RWPE2 (cell line): ENCODE results near the gene IL17C.

Experiments used
- ATAC-seq: fragments of 200-7000 bp; cut with Tn5 transposase; 3 replicates; pipeline ENCODE4 v1.9.1; 2021; ENCODE audit warnings: low read depth
- DNase-seq: peaks from one replicate; pipeline ENCODE4 v3.0.0-alpha.2; 2020; ENCODE audit warnings: low spot score
- H3K27ac ChIP-seq: fragments of 450-650 bp; 2 replicates; pipeline ENCODE4 v1.5.1; 2017; ENCODE audit warnings: mild to moderate bottlenecking; ENCODE audit not compliant: poor library complexity, severe bottlenecking
- H3K27me3 ChIP-seq: fragments of 250-450 bp; sonication (Bioruptor Pico); 2 replicates; pipeline ENCODE4 v1.5.1; 2021; ENCODE audit warnings: mild to moderate bottlenecking, moderate library complexity; ENCODE audit not compliant: insufficient read depth, poor library complexity, severe bottlenecking
- H3K36me3 ChIP-seq: fragments of 250-450 bp; sonication (Bioruptor Pico); 2 replicates; pipeline ENCODE4 v1.5.1; 2020; ENCODE audit warnings: low read depth, mild to moderate bottlenecking, moderate library complexity
- H3K4me1 ChIP-seq: fragments of 250-450 bp; sonication (Bioruptor Pico); 2 replicates; pipeline ENCODE4 v1.5.1; 2021; ENCODE audit warnings: mild to moderate bottlenecking, moderate library complexity; ENCODE audit not compliant: insufficient read depth, poor library complexity, severe bottlenecking
- H3K4me3 ChIP-seq: fragments of 250-450 bp; sonication (Bioruptor Pico); 2 replicates; pipeline ENCODE4 v1.5.1; 2021; ENCODE audit warnings: mild to moderate bottlenecking, moderate library complexity; ENCODE audit not compliant: severe bottlenecking
- H3K9me3 ChIP-seq: fragments of 250-450 bp; sonication (Bioruptor Pico); 2 replicates; pipeline ENCODE4 v1.5.1; 2021; ENCODE audit warnings: mild to moderate bottlenecking, moderate library complexity; ENCODE audit not compliant: severe bottlenecking
- CTCF ChIP-seq: fragments of 450-650 bp; IDR thresholded peaks from one replicate; pipeline ENCODE4 v1.5.1; 2017; ENCODE audit warnings: mild to moderate bottlenecking, moderate library complexity; ENCODE audit not compliant: poor library complexity, severe bottlenecking

The IL17C gene

GRCh38 chr16:88617268-88618031, 20.9 kb upstream of the IL17C start:
- ATAC-seq (no peak), DNase-seq (no peak)
- Histone ChIP-seq H3K27me3 (no peaks in the 10 kb centered on the region), H3K4me1 (no peaks in the 10 kb centered on the region), H3K36me3 (peaks cover 35% of the 10 kb centered on the region), H3K27ac (no peak overlapping the region), H3K4me3 (no peak overlapping the region), H3K9me3 (no peaks in the 10 kb centered on the region)
- TF ChIP-seq CTCF, result no peak

GRCh38 chr16:88618182-88618955, 20.0 kb upstream of the IL17C start:
- no peaks in the 10 kb centered on the region for H3K4me1 ChIP-seq
- no peaks in the 10 kb centered on the region for H3K9me3 ChIP-seq
- no peak overlapping the region for H3K27ac ChIP-seq
- H3K27me3 ChIP-seq, result no peaks in the 10 kb centered on the region
- DNase-seq (no peak), ATAC-seq (no peak)
- no peak for TF ChIP-seq CTCF
- H3K36me3 ChIP-seq, result peaks cover 36% of the 10 kb centered on the region
- no peak overlapping the region for H3K4me3 ChIP-seq

- H3K36me3 ChIP-seq, result peaks cover 43% of the 10 kb centered on the region
- H3K27me3 ChIP-seq, result no peaks in the 10 kb centered on the region
- no peak for DNase-seq
- no peak overlapping the region for H3K27ac ChIP-seq
- no peak for ATAC-seq
- no peaks in the 10 kb centered on the region for H3K9me3 ChIP-seq
- no peak for TF ChIP-seq CTCF
- no peaks in the 10 kb centered on the region for H3K4me1 ChIP-seq
- H3K4me3 ChIP-seq, result no peak overlapping the region
These were observed 19.3 kb upstream of the IL17C start for GRCh38 chr16:88618956-88619667.

- Histone ChIP-seq H3K27ac (no peak overlapping the region), H3K4me3 (no peak overlapping the region), H3K36me3 (peaks cover 50% of the 10 kb centered on the region), H3K27me3 (no peaks in the 10 kb centered on the region), H3K4me1 (no peaks in the 10 kb centered on the region), H3K9me3 (no peaks in the 10 kb centered on the region)
- no peak for DNase-seq
- TF ChIP-seq CTCF, result no peak
- ATAC-seq, result no peak
These were observed 18.2 kb upstream of the IL17C start for GRCh38 chr16:88619859-88620815.
